ENCODE measurements around the gene TNFRSF25. TPM values are rescaled to one million over a fixed set of nuclear protein-coding genes. Genes with fewer than 3 reads are reported as not detected.
A peak's percentile ranks its signal among the peaks of the same experiment; 100 is the strongest.

TNFRSF25 gene
- total and polyA plus RNA-seq, 2 donors (not counting 3 experiments of a cell fraction or from before 2014, with no cell fraction given), result 33.9 to 38.8 TPM

DNA sequence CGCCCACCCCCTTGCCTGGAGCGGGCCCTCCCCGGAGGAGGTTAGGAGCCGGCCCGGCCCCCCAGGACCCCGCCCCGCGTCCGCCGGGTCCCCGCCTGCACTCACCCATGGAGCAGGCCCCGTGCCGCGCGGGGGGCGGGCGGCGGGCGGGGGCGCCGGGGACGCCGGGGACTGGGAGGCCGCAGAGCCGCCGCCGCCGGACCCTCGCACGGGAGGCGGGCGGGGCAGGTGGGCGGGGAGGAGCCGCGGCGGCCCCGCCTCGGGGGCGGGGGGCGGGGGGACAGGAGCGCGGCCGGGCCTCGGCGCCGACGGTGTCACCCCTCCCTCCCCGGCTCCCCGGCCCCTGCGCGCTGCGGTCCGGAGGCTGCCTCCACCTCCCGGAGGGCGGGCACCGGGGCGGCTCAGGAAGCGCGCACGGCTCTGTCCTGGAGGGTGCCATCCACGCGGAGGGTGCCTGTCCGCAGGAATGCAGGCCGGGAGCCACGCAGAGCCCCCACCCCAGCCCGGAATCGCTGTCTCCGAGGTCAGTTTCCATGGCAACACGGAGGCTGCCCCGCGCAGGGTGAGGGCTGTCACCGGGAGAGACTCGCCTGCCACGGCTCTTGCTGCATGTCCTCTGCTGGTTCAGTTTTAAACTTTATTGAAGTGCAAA, 31.4 kb upstream of the TNFRSF25 start:
- ChIA-PET CTCF (no interaction called here), POLR2A (no interaction called here)
- H3K27me3 ChIP-seq (ENCODE audit: control insufficient read depth in 2 of 2, insufficient read depth in 2 of 2, low read length in 2 of 2), result no peaks in the 10 kb centered on the region
- no peak overlapping the region for H3K27ac ChIP-seq (ENCODE audit: insufficient read depth, low read depth, low read length)
- peaks cover 24% of the 10 kb centered on the region for H3K4me1 ChIP-seq (ENCODE audit: control insufficient read depth, extremely low read depth, insufficient read depth, low read length)
- H3K9me1 ChIP-seq (replicated peaks; ENCODE audit: control insufficient read depth, extremely low read depth, insufficient read depth, low read length), result no peaks in the 10 kb centered on the region
- no TSS peak for BruUV-seq (replicated peaks)
- TF ChIP-seq, protein P1, sequence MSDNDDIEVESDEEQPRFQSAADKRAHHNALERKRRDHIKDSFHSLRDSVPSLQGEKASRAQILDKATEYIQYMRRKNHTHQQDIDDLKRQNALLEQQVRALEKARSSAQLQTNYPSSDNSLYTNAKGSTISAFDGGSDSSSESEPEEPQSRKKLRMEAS (IDR thresholded peaks at IDR 0.05; ENCODE audit: insufficient read depth, insufficient read length), result no peak
- TF ChIP-seq POLR2A (IDR thresholded peaks at IDR 0.05; ENCODE audit: low read depth, low read length) (no peak), POLR2AphosphoS5 (IDR thresholded peaks at IDR 0.05; ENCODE audit: insufficient read depth, low read depth, low read length) (no peak), GATA2 (IDR thresholded peaks at IDR 0.05; ENCODE audit: insufficient read depth, insufficient read length, low read depth, low read length) (no peak), JUN (IDR thresholded peaks at IDR 0.05; ENCODE audit: borderline replicate concordance, insufficient read depth, insufficient read length, low read depth) (no peak)
- H3K79me2 ChIP-seq (ENCODE audit: control insufficient read depth, insufficient read depth, low read length), result no peaks in the 10 kb centered on the region
- no peaks in the 10 kb centered on the region for H4K20me1 ChIP-seq (replicated peaks; ENCODE audit: control insufficient read depth, extremely low read depth, insufficient read depth, low read length)
- H3K9me3 ChIP-seq (replicated peaks; ENCODE audit: control insufficient read depth, insufficient read depth, low read length), result no peaks in the 10 kb centered on the region
- intact Hi-C loops (cut with micrococcal nuclease) (loop anchor here (10.0 kb wide), 1 partner anchor 287 kb away; the partner anchor contains the start of gene CAMTA1), dilution Hi-C loops (cut with MboI; ENCODE audit: extremely low pct_ligation_motif_present, low sequenced_read_pairs) (no loop called here)
- peak overlapping the region; percentile 41 for H3K9ac ChIP-seq (replicated peaks; ENCODE audit: extremely low read depth, insufficient read depth, low read length)
- FAIRE-seq, result peak; percentile 69
- peak overlapping the region; percentile 30 to 57 (median 48) for H3K4me3 ChIP-seq (replicated peaks in 1 of 3; ENCODE audit: insufficient read depth in 1 of 3, low read depth in 1 of 3, low read length in 3 of 3)
- no peaks in the 10 kb centered on the region for H3K36me3 ChIP-seq (ENCODE audit: control insufficient read depth in 2 of 2, extremely low read depth in 1 of 2, insufficient read depth in 2 of 2, low read length in 2 of 2)
- peak overlapping the region; percentile 78 for H3K4me2 ChIP-seq (ENCODE audit: insufficient read depth, low read length)
- peak; percentile 41 for DNase-seq (ENCODE audit: low read depth, low spot score)
- H2AFZ ChIP-seq (ENCODE audit: low read depth, low read length), result peak overlapping the region; percentile 75

DNA sequence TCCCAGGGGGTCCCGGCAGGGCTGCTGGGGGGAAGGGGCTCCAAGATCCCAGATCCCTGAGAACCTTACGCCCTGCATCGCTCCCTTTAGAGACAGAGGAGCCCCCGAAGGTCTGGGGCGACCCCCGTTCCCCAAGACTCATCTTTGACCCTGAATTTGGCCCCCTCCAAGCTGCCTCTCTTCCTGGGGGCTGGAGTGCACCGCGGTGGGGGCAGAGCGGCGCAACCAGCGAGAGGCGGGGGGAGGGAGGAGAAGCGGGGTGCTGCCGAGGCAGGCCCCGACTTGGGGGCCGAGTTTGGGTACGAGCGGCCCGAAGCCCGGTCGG, 30.9 kb upstream of the TNFRSF25 start:
- H3K79me2 ChIP-seq (ENCODE audit: control insufficient read depth, insufficient read depth, low read length), result no peaks in the 10 kb centered on the region
- H2AFZ ChIP-seq (ENCODE audit: low read depth, low read length), result peak overlapping the region; percentile 42
- H3K27ac ChIP-seq (ENCODE audit: insufficient read depth, low read depth, low read length), result no peak overlapping the region
- peak overlapping the region; percentile 13 for H3K9ac ChIP-seq (replicated peaks; ENCODE audit: extremely low read depth, insufficient read depth, low read length)
- intact Hi-C loops (cut with micrococcal nuclease) (loop anchor here (10.0 kb wide), 1 partner anchor 288 kb away; the partner anchor contains the start of gene CAMTA1), dilution Hi-C loops (cut with MboI; ENCODE audit: extremely low pct_ligation_motif_present, low sequenced_read_pairs) (no loop called here)
- DNase-seq (ENCODE audit: low read depth, low spot score) (no peak), FAIRE-seq (no peak)
- H3K9me3 ChIP-seq (replicated peaks; ENCODE audit: control insufficient read depth, insufficient read depth, low read length), result no peaks in the 10 kb centered on the region
- H4K20me1 ChIP-seq (replicated peaks; ENCODE audit: control insufficient read depth, extremely low read depth, insufficient read depth, low read length), result no peaks in the 10 kb centered on the region
- H3K27me3 ChIP-seq (ENCODE audit: control insufficient read depth in 2 of 2, insufficient read depth in 2 of 2, low read length in 2 of 2), result no peaks in the 10 kb centered on the region
- H3K9me1 ChIP-seq (replicated peaks; ENCODE audit: control insufficient read depth, extremely low read depth, insufficient read depth, low read length), result no peaks in the 10 kb centered on the region
- TF ChIP-seq POLR2AphosphoS5 (IDR thresholded peaks at IDR 0.05; ENCODE audit: insufficient read depth, low read depth, low read length), result no peak
- TF ChIP-seq, protein P2, sequence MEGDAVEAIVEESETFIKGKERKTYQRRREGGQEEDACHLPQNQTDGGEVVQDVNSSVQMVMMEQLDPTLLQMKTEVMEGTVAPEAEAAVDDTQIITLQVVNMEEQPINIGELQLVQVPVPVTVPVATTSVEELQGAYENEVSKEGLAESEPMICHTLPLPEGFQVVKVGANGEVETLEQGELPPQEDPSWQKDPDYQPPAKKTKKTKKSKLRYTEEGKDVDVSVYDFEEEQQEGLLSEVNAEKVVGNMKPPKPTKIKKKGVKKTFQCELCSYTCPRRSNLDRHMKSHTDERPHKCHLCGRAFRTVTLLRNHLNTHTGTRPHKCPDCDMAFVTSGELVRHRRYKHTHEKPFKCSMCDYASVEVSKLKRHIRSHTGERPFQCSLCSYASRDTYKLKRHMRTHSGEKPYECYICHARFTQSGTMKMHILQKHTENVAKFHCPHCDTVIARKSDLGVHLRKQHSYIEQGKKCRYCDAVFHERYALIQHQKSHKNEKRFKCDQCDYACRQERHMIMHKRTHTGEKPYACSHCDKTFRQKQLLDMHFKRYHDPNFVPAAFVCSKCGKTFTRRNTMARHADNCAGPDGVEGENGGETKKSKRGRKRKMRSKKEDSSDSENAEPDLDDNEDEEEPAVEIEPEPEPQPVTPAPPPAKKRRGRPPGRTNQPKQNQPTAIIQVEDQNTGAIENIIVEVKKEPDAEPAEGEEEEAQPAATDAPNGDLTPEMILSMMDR (IDR thresholded peaks at IDR 0.05; ENCODE audit: extremely low read depth in 1 of 2, insufficient read depth in 1 of 2, low read depth in 1 of 2, low read length in 2 of 2), result no peak
- TF ChIP-seq, protein P1 (IDR thresholded peaks at IDR 0.05; ENCODE audit: insufficient read depth, insufficient read length), result no peak
- no peak for TF ChIP-seq MYC (IDR thresholded peaks at IDR 0.05; ENCODE audit: low read depth, low read length)
- no peak for TF ChIP-seq JUN (IDR thresholded peaks at IDR 0.05; ENCODE audit: borderline replicate concordance, insufficient read depth, insufficient read length, low read depth)
- no peak for TF ChIP-seq POLR2A (IDR thresholded peaks at IDR 0.05; ENCODE audit: low read depth, low read length)
- TF ChIP-seq GATA2 (IDR thresholded peaks at IDR 0.05; ENCODE audit: insufficient read depth, insufficient read length, low read depth, low read length), result no peak
- TF ChIP-seq FOS (IDR thresholded peaks at IDR 0.05; ENCODE audit: borderline replicate concordance, insufficient read depth, low read length), result no peak
- TF ChIP-seq EZH2 (IDR thresholded peaks at IDR 0.05; ENCODE audit: borderline replicate concordance, low read depth, low read length, severe bottlenecking), result no peak
- peak overlapping the region; percentile 55 for H3K4me2 ChIP-seq (ENCODE audit: insufficient read depth, low read length)
- ChIA-PET POLR2A (no interaction called here), CTCF (no interaction called here)
- H3K36me3 ChIP-seq (ENCODE audit: control insufficient read depth in 2 of 2, extremely low read depth in 1 of 2, insufficient read depth in 2 of 2, low read length in 2 of 2), result no peaks in the 10 kb centered on the region
- BruUV-seq (replicated peaks), result no TSS peak
- peak overlapping the region; percentile 30 to 57 (median 48) for H3K4me3 ChIP-seq (replicated peaks in 1 of 3; ENCODE audit: insufficient read depth in 1 of 3, low read depth in 1 of 3, low read length in 3 of 3)
- H3K4me1 ChIP-seq (ENCODE audit: control insufficient read depth, extremely low read depth, insufficient read depth, low read length), result peaks cover 29% of the 10 kb centered on the region
